IPS-NIHi7 (cell line): Measurements from ENCODE around the gene METAP1.
"Not testable (repeated sequence)": the region's sequence is repeated elsewhere in the genome, so short reads cannot be mapped to it uniquely, and the experiment has no call there.

Experiments
- DNase-seq: peaks from one replicate; pipeline ENCODE4 v3.0.0; 2012; ENCODE audit warnings: mixed read lengths; ENCODE audit errors: extremely low spot score

The METAP1 gene

GRCh38 chr4:99099311-99099710 is 103.8 kb downstream of the METAP1 start:
- DNase-seq: no peak

GRCh38 chr4:99099814-99100213 is 104.3 kb downstream of the METAP1 start:
- not testable (repeated sequence) for DNase-seq

- DNase-seq: no peak
These were observed 105.4 kb downstream of the METAP1 start for GRCh38 chr4:99100876-99101275.

GRCh38 chr4:99102634-99103033 is 107.1 kb downstream of the METAP1 start:
- DNase-seq: no peak

GRCh38 chr4:99103166-99103565 is 107.6 kb downstream of the METAP1 start:
- no peak for DNase-seq

GRCh38 chr4:99104153-99104552 is 108.6 kb downstream of the METAP1 start:
- no peak for DNase-seq

- DNase-seq: not testable (repeated sequence)
These were observed 113.8 kb downstream of the METAP1 start for GRCh38 chr4:99109286-99109685.
